Measurements from ENCODE around the gene RALGAPB. TPM values are rescaled to one million over a fixed set of nuclear protein-coding genes. Genes with fewer than 3 reads are reported as not detected.

The RALGAPB gene
- polyA plus RNA-seq, 1 of the 3 experiments (the other 2 are of a cell fraction): 10.8 TPM

- TF ChIP-seq ZBTB33 (IDR thresholded peaks at IDR 0.05; ENCODE audit: borderline replicate concordance, low read depth): peak; percentile 66; the same call in 1 of the 2 replicates
- peak; percentile 46; the same call in 1 of the 2 replicates for TF ChIP-seq REST (IDR thresholded peaks at IDR 0.05; ENCODE audit: low read depth, low read length)
- TF ChIP-seq FOXM1 (IDR thresholded peaks at IDR 0.05; ENCODE audit: low read depth): no peak
- peak; percentile 99 for TF ChIP-seq TAF1 (IDR thresholded peaks at IDR 0.05; ENCODE audit: borderline replicate concordance, low read depth, low read length)
- no peak for TF ChIP-seq FOSL2 (IDR thresholded peaks at IDR 0.05; ENCODE audit: borderline replicate concordance, low read depth)
- TF ChIP-seq TEAD4 (IDR thresholded peaks at IDR 0.05; ENCODE audit: borderline replicate concordance, insufficient read depth): no peak
- TF ChIP-seq GATA2 (CRISPR knock-in tag; IDR thresholded peaks at IDR 0.05): no peak; the same call in 1 of the 2 replicates
- peak; percentile 82 for TF ChIP-seq CHD2 (IDR thresholded peaks at IDR 0.05; ENCODE audit: low read length, partially characterized antibody)
- TF ChIP-seq JUND (IDR thresholded peaks at IDR 0.05): no peak; the same call in 1 of the 2 replicates
- TF ChIP-seq YY1 (IDR thresholded peaks at IDR 0.05; ENCODE audit: low read depth): peak; percentile 61; the same call in 1 of the 2 replicates
- TF ChIP-seq, protein P1, sequence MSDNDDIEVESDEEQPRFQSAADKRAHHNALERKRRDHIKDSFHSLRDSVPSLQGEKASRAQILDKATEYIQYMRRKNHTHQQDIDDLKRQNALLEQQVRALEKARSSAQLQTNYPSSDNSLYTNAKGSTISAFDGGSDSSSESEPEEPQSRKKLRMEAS (IDR thresholded peaks at IDR 0.05; ENCODE audit: low read depth): peak; percentile 98
- TF ChIP-seq NFIC (IDR thresholded peaks at IDR 0.05; ENCODE audit: borderline replicate concordance): peak; percentile 20; the same call in 1 of the 2 replicates
- no peak for TF ChIP-seq RFX5 (IDR thresholded peaks at IDR 0.05; ENCODE audit: low read length)
- TF ChIP-seq EZH2phosphoT487 (IDR thresholded peaks at IDR 0.05; ENCODE audit: borderline replicate concordance, low read depth): no peak
- peak; percentile 20; the same call in 1 of the 2 replicates for TF ChIP-seq TCF12 (IDR thresholded peaks at IDR 0.05)
- peak; percentile 86 for TF ChIP-seq MXI1 (IDR thresholded peaks at IDR 0.05; ENCODE audit: low read depth, low read length)
- peak; percentile 96 for TF ChIP-seq POLR2AphosphoS5 (IDR thresholded peaks at IDR 0.05; ENCODE audit: low read depth, low read length)
- TF ChIP-seq SIN3A (IDR thresholded peaks at IDR 0.05; ENCODE audit: borderline replicate concordance, low read depth, low read length): peak; percentile 97; the same call in 1 of the 2 replicates
- TF ChIP-seq, protein P2, sequence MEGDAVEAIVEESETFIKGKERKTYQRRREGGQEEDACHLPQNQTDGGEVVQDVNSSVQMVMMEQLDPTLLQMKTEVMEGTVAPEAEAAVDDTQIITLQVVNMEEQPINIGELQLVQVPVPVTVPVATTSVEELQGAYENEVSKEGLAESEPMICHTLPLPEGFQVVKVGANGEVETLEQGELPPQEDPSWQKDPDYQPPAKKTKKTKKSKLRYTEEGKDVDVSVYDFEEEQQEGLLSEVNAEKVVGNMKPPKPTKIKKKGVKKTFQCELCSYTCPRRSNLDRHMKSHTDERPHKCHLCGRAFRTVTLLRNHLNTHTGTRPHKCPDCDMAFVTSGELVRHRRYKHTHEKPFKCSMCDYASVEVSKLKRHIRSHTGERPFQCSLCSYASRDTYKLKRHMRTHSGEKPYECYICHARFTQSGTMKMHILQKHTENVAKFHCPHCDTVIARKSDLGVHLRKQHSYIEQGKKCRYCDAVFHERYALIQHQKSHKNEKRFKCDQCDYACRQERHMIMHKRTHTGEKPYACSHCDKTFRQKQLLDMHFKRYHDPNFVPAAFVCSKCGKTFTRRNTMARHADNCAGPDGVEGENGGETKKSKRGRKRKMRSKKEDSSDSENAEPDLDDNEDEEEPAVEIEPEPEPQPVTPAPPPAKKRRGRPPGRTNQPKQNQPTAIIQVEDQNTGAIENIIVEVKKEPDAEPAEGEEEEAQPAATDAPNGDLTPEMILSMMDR (IDR thresholded peaks at IDR 0.05): peak; percentile 90
- TF ChIP-seq MEF2A (IDR thresholded peaks at IDR 0.05; ENCODE audit: borderline replicate concordance, low read depth): no peak
- peak; percentile 85 for TF ChIP-seq ELF1 (IDR thresholded peaks at IDR 0.05)
- no peak for TF ChIP-seq NRF1 (IDR thresholded peaks at IDR 0.05; ENCODE audit: low read depth, low read length)
- no peak for TF ChIP-seq RXRA (IDR thresholded peaks at IDR 0.05; ENCODE audit: borderline replicate concordance, low read depth)
- TF ChIP-seq SMC3 (IDR thresholded peaks at IDR 0.05; ENCODE audit: low read depth, low read length): peak; percentile 53
- TF ChIP-seq, protein P3, sequence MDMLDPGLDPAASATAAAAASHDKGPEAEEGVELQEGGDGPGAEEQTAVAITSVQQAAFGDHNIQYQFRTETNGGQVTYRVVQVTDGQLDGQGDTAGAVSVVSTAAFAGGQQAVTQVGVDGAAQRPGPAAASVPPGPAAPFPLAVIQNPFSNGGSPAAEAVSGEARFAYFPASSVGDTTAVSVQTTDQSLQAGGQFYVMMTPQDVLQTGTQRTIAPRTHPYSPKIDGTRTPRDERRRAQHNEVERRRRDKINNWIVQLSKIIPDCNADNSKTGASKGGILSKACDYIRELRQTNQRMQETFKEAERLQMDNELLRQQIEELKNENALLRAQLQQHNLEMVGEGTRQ (IDR thresholded peaks at IDR 0.05; ENCODE audit: borderline replicate concordance, low read depth, low read length): no peak
- TF ChIP-seq GABPA (IDR thresholded peaks at IDR 0.05; ENCODE audit: low read depth): peak; percentile 95
These were observed 26.0 kb upstream of the RALGAPB start (continued) for GRCh38 chr20:38446441-38447209.

Data from SK-N-SH (cell line).